DMS53 treated with DMSO at 0.1 percent for 48 hours (cell line): ENCODE measurements around the gene SEMA3C.

Experiments
- DNase-seq: peaks from one replicate; lab custom pipeline; 2025; ENCODE audit not compliant: unreplicated experiment; lab: John Stamatoyannopoulos, UW

The SEMA3C gene

DNA sequence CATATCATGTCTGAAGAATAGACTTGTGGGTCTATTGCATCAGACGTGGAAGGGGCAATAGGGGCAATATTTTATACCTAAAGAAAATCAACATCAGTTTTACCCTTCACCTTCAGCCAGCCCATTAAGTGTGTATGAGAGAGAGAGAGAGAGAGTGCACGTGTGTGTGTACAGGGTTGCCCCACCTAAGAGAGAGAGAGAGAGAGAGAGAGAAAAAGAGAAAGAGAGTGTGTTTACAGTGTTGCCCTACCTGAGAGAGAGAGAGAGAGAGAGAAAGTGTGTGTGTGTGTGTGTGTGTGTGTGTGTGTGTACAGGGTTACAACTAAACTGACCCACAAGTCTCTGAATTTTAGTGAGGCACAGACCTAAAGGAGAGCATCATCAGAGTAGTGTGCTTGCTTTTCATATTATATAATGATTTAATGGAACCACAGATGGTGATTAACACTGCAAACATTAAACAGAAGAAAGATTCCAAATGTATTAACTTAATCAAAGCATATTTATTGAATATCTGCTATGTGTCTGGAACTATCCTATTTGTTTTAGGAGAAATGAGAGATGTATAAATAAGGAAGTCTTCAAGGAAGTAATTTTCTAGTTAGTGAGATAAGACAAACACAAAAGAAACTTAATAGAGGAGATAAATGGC lies 213.6 kb downstream of the SEMA3C start:
- DNase-seq, result no peak

DNA sequence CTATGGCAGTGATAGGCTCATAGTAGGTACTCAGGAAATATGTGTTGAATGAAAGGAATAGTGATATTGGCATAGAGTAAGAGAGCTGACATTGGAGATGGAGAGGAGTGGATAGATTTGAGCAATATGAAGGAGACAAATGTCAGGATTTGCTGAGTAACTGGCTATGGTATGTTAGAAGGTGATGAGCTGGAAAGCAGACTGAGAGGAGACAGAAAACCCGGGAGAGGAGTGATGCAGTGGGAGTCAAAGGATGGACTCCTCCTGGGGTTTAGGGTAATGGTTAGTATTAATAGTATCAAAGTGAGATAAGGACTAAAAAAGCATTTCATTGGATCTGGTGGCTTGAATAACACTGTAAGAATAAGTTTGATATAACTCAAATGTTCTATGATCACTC lies 215.6 kb downstream of the SEMA3C start:
- DNase-seq, result no peak

DNA sequence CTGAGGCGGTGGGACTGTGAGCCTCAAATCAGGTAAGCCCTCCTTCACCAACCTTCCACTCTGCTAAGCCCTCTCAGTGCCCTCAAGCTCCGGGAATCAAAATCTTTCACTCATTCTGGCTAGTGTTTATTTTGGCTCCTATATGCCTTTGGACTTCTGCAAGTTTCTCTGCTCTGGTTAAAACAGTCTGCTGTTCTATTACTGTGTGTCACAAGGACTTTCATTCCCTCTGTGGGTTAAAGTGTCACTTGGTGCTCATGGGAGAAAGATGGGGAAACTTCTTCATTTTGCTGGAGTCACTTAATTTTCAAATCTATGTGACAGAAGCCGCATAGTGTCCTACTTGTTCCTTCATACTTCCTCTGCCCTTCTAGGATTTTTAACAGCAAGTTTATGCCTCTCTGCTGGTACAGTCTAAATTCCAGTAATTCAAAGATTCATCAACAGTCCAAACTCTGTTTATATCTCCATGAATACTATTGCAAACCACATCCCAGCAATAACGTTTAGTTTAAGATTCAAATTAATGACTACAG lies 219.1 kb downstream of the SEMA3C start:
- DNase-seq, result no peak

DNA sequence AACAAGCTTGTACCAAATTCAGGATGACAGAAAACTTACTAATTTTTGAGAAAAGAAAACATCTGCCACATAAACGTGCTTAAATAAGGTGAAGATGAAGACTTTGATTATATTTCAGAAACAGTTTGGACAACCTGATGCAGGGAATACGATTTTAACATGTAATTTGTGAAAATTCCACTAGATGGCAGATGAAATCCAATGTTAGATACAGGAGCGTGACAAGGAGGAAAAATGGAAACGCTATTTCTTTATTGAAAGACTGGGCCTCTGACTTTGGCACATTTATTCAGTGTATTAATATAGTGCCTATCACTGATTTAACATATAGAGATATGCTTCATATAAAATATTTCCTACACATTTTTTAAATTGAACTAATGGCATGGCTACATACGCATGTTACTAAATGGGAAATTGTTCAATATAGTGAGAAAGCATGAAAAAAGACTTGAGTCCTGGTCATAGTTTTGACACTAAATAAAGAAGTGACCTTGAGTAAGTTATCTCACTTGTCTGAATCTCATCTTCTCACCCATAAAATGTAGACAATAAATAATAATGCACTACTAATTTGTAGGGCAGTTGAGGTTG lies 219.7 kb downstream of the SEMA3C start:
- peak; percentile 72 for DNase-seq
